Measurements from ENCODE around the gene TRPC4AP. TPM values are rescaled to one million over a fixed set of nuclear protein-coding genes. Genes with fewer than 3 reads are reported as not detected.

TRPC4AP gene
- total RNA-seq, 1 experiment from 2014 or later: 48.6 TPM

DNA sequence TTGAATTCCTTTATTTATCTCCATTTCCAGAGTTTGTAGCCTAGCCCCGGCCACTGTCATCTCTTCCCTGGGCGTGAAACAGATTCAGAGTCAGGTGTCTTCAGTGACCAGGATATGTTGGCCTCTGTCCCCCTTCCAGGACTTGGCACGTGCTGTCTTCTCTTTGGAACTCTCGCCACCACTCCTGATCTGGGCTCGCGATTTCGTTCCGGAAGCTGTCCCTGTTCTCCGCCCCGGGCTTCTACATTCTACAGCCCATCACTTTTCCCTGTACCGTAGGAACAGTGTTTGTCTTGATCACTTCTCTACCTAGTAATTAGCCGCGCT lies 137.7 kb downstream of the TRPC4AP start:
- CTCF ChIA-PET: interaction anchor here (1.1 to 3.3 kb wide), 2 partner anchors 80 to 81 kb away, joined by 4 to 26 read pairs; partner anchors contain the start of gene ACSS2

GRCh38 chr20:34953960-34954359 lies 138.6 kb downstream of the TRPC4AP start:
- POLR2A ChIA-PET: interaction anchor here (0.7 to 1.2 kb wide), 2 partner anchors 55 to 80 kb away, joined by 3 read pairs; no protein-coding TSS in a partner anchor
- Histone ChIP-seq H3K36me3 (ENCODE audit: control insufficient read depth in 1 of 2, insufficient read depth in 2 of 2, low read length in 2 of 2) (peaks cover 11 to 21% of the 10 kb centered on the region in 2 experiments; a peak in 3 of 4 replicates), H3K9ac (ENCODE audit: low read length) (no peak overlapping the region), H3K27me3 (ENCODE audit: insufficient read depth, low read length) (no peaks in the 10 kb centered on the region), H3K4me2 (ENCODE audit: low read length) (peak overlapping the region; percentile 95; the same call in 1 of the 2 replicates), H4K20me1 (ENCODE audit: insufficient read depth) (no peaks in the 10 kb centered on the region), H2AFZ (ENCODE audit: low read depth, low read length, poor library complexity, severe bottlenecking) (no peak overlapping the region), H3K27ac (ENCODE audit: low read depth, low read length) (no peak overlapping the region), H3K9me3 (ENCODE audit: control insufficient read depth in 1 of 2, insufficient read depth in 1 of 2, low read depth in 1 of 2, low read length in 2 of 2) (no peaks in the 10 kb centered on the region), H3K4me3 (replicated peaks in 1 of 2; ENCODE audit: low read depth in 1 of 2, low read length in 2 of 2) (no peak overlapping the region), H3K9me2 (ENCODE audit: insufficient read depth) (no peaks in the 10 kb centered on the region), H3K4me1 (ENCODE audit: control insufficient read depth in 1 of 2, insufficient read depth in 2 of 2, low read length in 2 of 2) (peaks cover 7 to 18% of the 10 kb centered on the region in 2 experiments), H3K79me2 (ENCODE audit: insufficient read depth, low read length) (peaks cover 15% of the 10 kb centered on the region)
- ATAC-seq: no peak
- RAD21 ChIA-PET (ENCODE audit: low non-redundant PET in 1 of 2, low total read pairs in 2 of 2, uncharacterized antibody in 2 of 2, unreplicated experiment in 2 of 2): no interaction called here
- no peak for DNase-seq (ENCODE audit: low read depth, low spot score)
- BruUV-seq (replicated peaks): no TSS peak
- intact Hi-C loops (cut with micrococcal nuclease): no loop called here
- CTCF ChIA-PET: interaction anchor here (1.1 kb wide), 1 partner anchor 80 kb away, joined by 4 read pairs; no protein-coding TSS in a partner anchor
- TF ChIP-seq SRF (IDR thresholded peaks at IDR 0.05; ENCODE audit: low read depth) (no peak), SIN3A (IDR thresholded peaks at IDR 0.05; ENCODE audit: low read depth) (0 out of 2 replicates have a peak, but pooled peaks have one; percentile 1)

More for the DNA sequence above, 137.7 kb downstream of the TRPC4AP start:
- Histone ChIP-seq H4K20me1 (ENCODE audit: insufficient read depth) (no peaks in the 10 kb centered on the region), H3K4me2 (ENCODE audit: low read length) (peak overlapping the region; percentile 95), H3K27me3 (ENCODE audit: insufficient read depth, low read length) (no peaks in the 10 kb centered on the region), H3K9ac (ENCODE audit: low read length) (peak overlapping the region; percentile 86), H3K9me2 (ENCODE audit: insufficient read depth) (no peaks in the 10 kb centered on the region), H2AFZ (ENCODE audit: low read depth, low read length, poor library complexity, severe bottlenecking) (no peak overlapping the region), H3K36me3 (ENCODE audit: control insufficient read depth in 1 of 2, insufficient read depth in 2 of 2, low read length in 2 of 2) (peaks cover 6 to 12% of the 10 kb centered on the region in 2 experiments; a peak in 3 of 4 replicates), H3K4me3 (replicated peaks in 1 of 2; ENCODE audit: low read depth in 1 of 2, low read length in 2 of 2) (peak overlapping the region; percentile 88 to 91), H3K79me2 (ENCODE audit: insufficient read depth, low read length) (peaks cover 15% of the 10 kb centered on the region), H3K9me3 (ENCODE audit: control insufficient read depth in 1 of 2, insufficient read depth in 1 of 2, low read depth in 1 of 2, low read length in 2 of 2) (no peaks in the 10 kb centered on the region), H3K27ac (ENCODE audit: low read depth, low read length) (peak overlapping the region; percentile 75), H3K4me1 (ENCODE audit: control insufficient read depth in 1 of 2, insufficient read depth in 2 of 2, low read length in 2 of 2) (peaks cover 7 to 18% of the 10 kb centered on the region in 2 experiments)
- no TSS peak for BruUV-seq (replicated peaks)
- ATAC-seq (peak; percentile 32), DNase-seq (ENCODE audit: low read depth, low spot score) (peak; percentile 13)
- ChIA-PET POLR2A (interaction anchor here (1.5 kb wide), 1 partner anchor 129 kb away, joined by 3 read pairs; the partner anchor contains the start of gene NCOA6), RAD21 (ENCODE audit: low non-redundant PET in 1 of 2, low total read pairs in 2 of 2, uncharacterized antibody in 2 of 2, unreplicated experiment in 2 of 2) (interaction anchor here in 1 of 2 experiments (1.5 kb wide), 1 partner anchor 79 kb away, joined by 3 read pairs; the partner anchor contains the start of gene ACSS2)
- TF ChIP-seq SIN3A (IDR thresholded peaks at IDR 0.05; ENCODE audit: low read depth) (no peak), CBX3 (IDR thresholded peaks at IDR 0.05; ENCODE audit: low read depth) (no peak), POLR2A (IDR thresholded peaks at IDR 0.05; ENCODE audit: borderline replicate concordance, extremely low read depth, insufficient read depth, insufficient read length) (no peak), SRF (IDR thresholded peaks at IDR 0.05; ENCODE audit: low read depth) (peak; percentile 19)
- TF ChIP-seq, protein P1, sequence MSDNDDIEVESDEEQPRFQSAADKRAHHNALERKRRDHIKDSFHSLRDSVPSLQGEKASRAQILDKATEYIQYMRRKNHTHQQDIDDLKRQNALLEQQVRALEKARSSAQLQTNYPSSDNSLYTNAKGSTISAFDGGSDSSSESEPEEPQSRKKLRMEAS (IDR thresholded peaks at IDR 0.05): peak; percentile 69
- intact Hi-C loops (cut with micrococcal nuclease): loop anchor here (1.0 kb wide), 1 partner anchor 79 kb away; the partner anchor contains the start of gene ACSS2
